ENCODE results near the gene LRRC47.

Gene LRRC47

DNA sequence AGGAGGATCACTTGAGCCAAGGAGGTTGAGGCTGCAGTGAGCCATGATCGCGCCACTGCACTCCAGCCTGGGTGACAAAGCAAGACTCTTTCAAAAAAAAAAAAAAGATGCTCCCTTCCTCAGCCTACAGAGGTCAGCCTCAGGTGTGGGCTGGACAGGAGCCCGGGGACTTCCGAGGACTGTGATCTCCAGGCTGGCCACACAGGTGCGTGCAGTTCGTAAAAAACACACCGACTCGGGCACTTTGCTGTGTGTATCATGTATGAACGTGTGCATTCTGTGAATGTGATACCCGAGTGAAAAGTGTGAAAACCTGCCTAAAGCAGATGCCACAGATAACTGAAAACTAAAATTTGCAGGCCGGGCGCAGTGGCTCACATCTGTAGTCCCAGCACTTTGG lies 52.5 kb downstream of the LRRC47 start:
- Histone ChIP-seq H3K4me2 (ENCODE audit: low read length) (no peak overlapping the region), H2BK5ac (ENCODE audit: low read depth, low read length, poor library complexity) (no peak overlapping the region), H4K12ac (ENCODE audit: low read depth, low read length) (no peak overlapping the region), H3K36me3 (ENCODE audit: control insufficient read depth in 1 of 2, insufficient read depth in 2 of 2, low read length in 2 of 2) (peaks cover 27 to 29% of the 10 kb centered on the region in 2 experiments), H2AK5ac (ENCODE audit: low read length) (no peak overlapping the region), H3K27me3 (ENCODE audit: insufficient read depth, low read length) (no peaks in the 10 kb centered on the region), H2AFZ (ENCODE audit: insufficient read depth, low read length, poor library complexity) (no peak overlapping the region), H3K4me1 (ENCODE audit: control insufficient read depth in 1 of 2, insufficient read depth in 2 of 2, low read length in 2 of 2) (peaks cover 3 to 9% of the 10 kb centered on the region in 2 experiments), H3K27ac (ENCODE audit: low read depth, low read length) (no peak overlapping the region), H2BK120ac (ENCODE audit: insufficient read depth, low read length, poor library complexity) (no peak overlapping the region), H2BK12ac (ENCODE audit: low read length) (no peak overlapping the region), H3K4ac (ENCODE audit: low read depth, low read length) (no peak overlapping the region), H3K14ac (ENCODE audit: low read length) (no peak overlapping the region), H3K4me3 (ENCODE audit: low read depth, low read length) (no peak overlapping the region), H3K79me2 (ENCODE audit: control insufficient read depth, insufficient read depth, low read length, poor library complexity) (peaks cover 3% of the 10 kb centered on the region), H3K9me3 (ENCODE audit: insufficient read depth, low read depth, low read length) (peaks cover 4% of the 10 kb centered on the region), H3K18ac (ENCODE audit: low read length) (no peak overlapping the region), H3K23ac (ENCODE audit: low read length) (no peak overlapping the region), H3K9ac (ENCODE audit: low read length) (no peak overlapping the region), H4K91ac (ENCODE audit: low read depth, low read length) (no peak overlapping the region), H3K79me1 (ENCODE audit: low read length) (no peaks in the 10 kb centered on the region), H4K8ac (ENCODE audit: low read depth, low read length) (no peak overlapping the region)
- no CpG with 5 or more reads among the region's 12 CpGs for WGBS (ENCODE audit: extremely low coverage, insufficient coverage, insufficient read length)
- DNase-seq: no peak

DNA sequence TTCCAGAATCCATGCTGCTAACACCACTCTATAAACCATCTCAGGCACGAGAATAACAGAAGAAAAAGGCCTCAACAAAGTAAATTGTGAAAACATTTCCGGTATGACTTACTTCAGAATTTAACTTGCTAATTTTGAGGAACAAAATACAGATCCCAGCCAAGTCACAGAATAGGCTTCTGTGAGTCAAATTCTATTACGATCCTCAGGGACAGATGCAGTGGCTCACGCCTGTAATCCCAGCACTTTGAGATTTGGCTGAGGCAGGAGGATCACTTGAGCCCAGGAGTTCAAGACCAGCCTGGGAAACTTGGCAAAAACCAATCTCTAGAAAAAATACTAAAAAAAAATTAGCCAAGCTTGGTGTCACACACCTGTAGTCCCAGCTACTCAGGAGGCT lies 52.9 kb downstream of the LRRC47 start:
- H2AK5ac ChIP-seq (ENCODE audit: low read length): no peak overlapping the region
- peaks cover 30 to 31% of the 10 kb centered on the region in 2 experiments for H3K36me3 ChIP-seq (ENCODE audit: control insufficient read depth in 1 of 2, insufficient read depth in 2 of 2, low read length in 2 of 2)
- H3K27ac ChIP-seq (ENCODE audit: low read depth, low read length): no peak overlapping the region
- H3K23ac ChIP-seq (ENCODE audit: low read length): no peak overlapping the region
- no peak overlapping the region for H3K9ac ChIP-seq (ENCODE audit: low read length)
- no peak for DNase-seq
- no CpG with 5 or more reads among the region's 4 CpGs for WGBS (ENCODE audit: extremely low coverage, insufficient coverage, insufficient read length)
- H2BK5ac ChIP-seq (ENCODE audit: low read depth, low read length, poor library complexity): no peak overlapping the region
- peaks cover 3% of the 10 kb centered on the region for H3K79me2 ChIP-seq (ENCODE audit: control insufficient read depth, insufficient read depth, low read length, poor library complexity)
- no peaks in the 10 kb centered on the region for H3K79me1 ChIP-seq (ENCODE audit: low read length)
- no peak overlapping the region for H3K4me3 ChIP-seq (ENCODE audit: low read depth, low read length)
- no peak overlapping the region for H3K4ac ChIP-seq (ENCODE audit: low read depth, low read length)
- peaks cover 3 to 9% of the 10 kb centered on the region in 2 experiments for H3K4me1 ChIP-seq (ENCODE audit: control insufficient read depth in 1 of 2, insufficient read depth in 2 of 2, low read length in 2 of 2)
- H4K8ac ChIP-seq (ENCODE audit: low read depth, low read length): no peak overlapping the region
- peaks cover 4% of the 10 kb centered on the region for H3K9me3 ChIP-seq (ENCODE audit: insufficient read depth, low read depth, low read length)
- no peak overlapping the region for H3K14ac ChIP-seq (ENCODE audit: low read length)
- H4K12ac ChIP-seq (ENCODE audit: low read depth, low read length): no peak overlapping the region
- H2BK12ac ChIP-seq (ENCODE audit: low read length): no peak overlapping the region
- no peak overlapping the region for H2BK120ac ChIP-seq (ENCODE audit: insufficient read depth, low read length, poor library complexity)
- no peak overlapping the region for H3K18ac ChIP-seq (ENCODE audit: low read length)
- H2AFZ ChIP-seq (ENCODE audit: insufficient read depth, low read length, poor library complexity): no peak overlapping the region
- H4K91ac ChIP-seq (ENCODE audit: low read depth, low read length): no peak overlapping the region
- no peak overlapping the region for H3K4me2 ChIP-seq (ENCODE audit: low read length)
- H3K27me3 ChIP-seq (ENCODE audit: insufficient read depth, low read length): no peaks in the 10 kb centered on the region

DNA sequence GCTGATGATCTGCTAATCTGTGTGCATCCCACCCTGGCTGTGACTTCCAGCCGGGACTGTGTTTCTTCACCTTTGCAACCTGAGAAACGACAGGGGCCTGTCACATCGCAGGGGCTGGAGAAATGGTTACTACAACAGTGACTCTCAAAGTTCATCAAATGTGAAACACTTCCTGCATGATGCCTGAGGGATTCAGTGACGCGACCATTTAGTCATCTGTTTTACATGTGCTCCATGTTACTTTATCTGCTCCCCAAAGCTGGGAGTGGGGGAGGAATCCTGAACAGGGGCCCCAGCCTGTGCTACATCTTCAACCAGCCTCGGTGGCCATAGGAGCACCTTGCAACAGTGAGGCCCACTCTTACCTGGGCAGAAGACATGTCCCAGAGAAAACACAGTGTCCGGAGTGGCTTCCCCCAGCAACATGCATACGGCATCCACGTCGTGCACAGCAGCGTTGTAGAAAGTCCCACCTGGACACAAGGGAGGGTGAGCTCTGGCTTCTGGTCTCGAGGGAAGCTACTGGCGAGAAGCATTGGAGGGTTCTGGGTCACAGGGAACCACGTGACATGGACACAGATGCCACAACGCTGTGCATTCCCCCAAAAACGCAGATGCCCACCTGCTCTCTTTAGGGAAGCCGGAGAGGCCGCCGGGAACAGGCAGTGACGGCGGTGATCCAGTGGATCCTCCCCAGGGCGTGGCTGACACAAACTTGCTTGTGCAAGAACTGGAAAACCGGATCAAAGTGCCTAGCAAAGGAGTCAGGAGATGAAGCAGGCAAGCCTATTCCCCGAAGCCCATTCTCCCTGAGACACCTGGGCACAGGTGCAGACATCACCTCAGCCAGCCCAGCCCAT lies 53.6 kb downstream of the LRRC47 start:
- Histone ChIP-seq H2BK5ac (ENCODE audit: low read depth, low read length, poor library complexity) (no peak overlapping the region), H3K27ac (ENCODE audit: low read depth, low read length) (no peak overlapping the region), H2BK120ac (ENCODE audit: insufficient read depth, low read length, poor library complexity) (no peak overlapping the region), H3K4me2 (ENCODE audit: low read length) (no peak overlapping the region), H3K4ac (ENCODE audit: low read depth, low read length) (no peak overlapping the region), H3K4me1 (ENCODE audit: control insufficient read depth in 1 of 2, insufficient read depth in 2 of 2, low read length in 2 of 2) (peaks cover 3 to 9% of the 10 kb centered on the region in 2 experiments), H4K91ac (ENCODE audit: low read depth, low read length) (no peak overlapping the region), H3K79me1 (ENCODE audit: low read length) (no peaks in the 10 kb centered on the region), H3K79me2 (ENCODE audit: control insufficient read depth, insufficient read depth, low read length, poor library complexity) (peaks cover 3% of the 10 kb centered on the region), H3K18ac (ENCODE audit: low read length) (no peak overlapping the region), H3K9me3 (ENCODE audit: insufficient read depth, low read depth, low read length) (peaks cover 4% of the 10 kb centered on the region), H3K14ac (ENCODE audit: low read length) (no peak overlapping the region), H2AK5ac (ENCODE audit: low read length) (no peak overlapping the region), H2BK12ac (ENCODE audit: low read length) (no peak overlapping the region), H3K4me3 (ENCODE audit: low read depth, low read length) (no peak overlapping the region), H4K12ac (ENCODE audit: low read depth, low read length) (no peak overlapping the region), H3K23ac (ENCODE audit: low read length) (no peak overlapping the region), H3K27me3 (ENCODE audit: insufficient read depth, low read length) (no peaks in the 10 kb centered on the region), H2AFZ (ENCODE audit: insufficient read depth, low read length, poor library complexity) (no peak overlapping the region), H3K36me3 (ENCODE audit: control insufficient read depth in 1 of 2, insufficient read depth in 2 of 2, low read length in 2 of 2) (peaks cover 36 to 38% of the 10 kb centered on the region in 2 experiments), H4K8ac (ENCODE audit: low read depth, low read length) (no peak overlapping the region), H3K9ac (ENCODE audit: low read length) (no peak overlapping the region)
- no CpG with 5 or more reads among the region's 24 CpGs for WGBS (ENCODE audit: extremely low coverage, insufficient coverage, insufficient read length)
- no peak for DNase-seq

DNA sequence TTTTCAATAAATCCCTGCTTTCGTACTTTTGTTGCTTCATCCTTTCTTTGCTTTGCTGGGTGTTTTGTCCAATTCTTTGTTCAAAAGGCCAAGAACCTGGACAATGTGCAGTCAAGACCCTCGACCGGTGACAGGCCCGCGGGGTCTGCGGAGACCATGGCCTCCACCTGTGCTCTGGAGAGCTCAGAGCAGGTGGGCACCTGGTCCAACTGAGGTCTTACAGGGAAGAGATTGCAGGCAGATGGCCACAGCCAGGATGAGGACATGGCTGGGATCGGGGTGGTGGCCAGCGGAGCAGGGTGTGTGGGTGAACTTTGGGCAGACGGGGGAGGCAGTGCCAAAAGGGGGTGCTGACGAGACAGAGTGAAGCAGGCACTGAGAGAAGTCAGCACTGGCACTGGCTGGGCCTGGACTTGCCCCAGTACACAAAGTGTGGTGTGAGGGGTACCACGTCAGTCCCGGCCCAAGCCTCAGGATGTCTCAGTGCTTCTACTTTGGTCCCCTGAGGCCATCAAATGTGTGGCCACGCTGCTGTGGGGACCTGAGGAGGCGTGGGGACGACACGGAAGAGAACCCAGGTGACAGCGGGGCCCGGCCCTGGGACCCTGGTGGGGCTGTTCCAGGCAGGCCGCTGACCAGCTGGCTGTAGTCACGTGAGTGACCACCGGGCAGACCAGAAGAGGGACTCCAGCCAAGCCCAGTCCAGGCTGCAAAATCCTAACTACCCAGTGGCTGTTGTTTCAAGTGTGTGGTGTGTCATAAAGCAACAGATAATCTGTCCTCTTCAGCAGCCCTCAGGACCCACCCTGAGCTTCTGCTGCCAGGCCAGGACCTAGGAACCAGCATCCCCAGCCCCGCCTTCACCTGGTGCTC lies 54.5 kb downstream of the LRRC47 start:
- no CpG with 5 or more reads among the region's 22 CpGs for WGBS (ENCODE audit: extremely low coverage, insufficient coverage, insufficient read length)

More for the DNA sequence above, 54.5 kb downstream of the LRRC47 start:
- H2AK5ac ChIP-seq (ENCODE audit: low read length): no peak overlapping the region
- no peak overlapping the region for H3K4me2 ChIP-seq (ENCODE audit: low read length)
- H3K27ac ChIP-seq (ENCODE audit: low read depth, low read length): no peak overlapping the region
- peaks cover 3 to 8% of the 10 kb centered on the region in 2 experiments for H3K4me1 ChIP-seq (ENCODE audit: control insufficient read depth in 1 of 2, insufficient read depth in 2 of 2, low read length in 2 of 2)
- H3K79me1 ChIP-seq (ENCODE audit: low read length): no peaks in the 10 kb centered on the region
- peaks cover 4% of the 10 kb centered on the region for H3K9me3 ChIP-seq (ENCODE audit: insufficient read depth, low read depth, low read length)
- H4K8ac ChIP-seq (ENCODE audit: low read depth, low read length): no peak overlapping the region
- H2AFZ ChIP-seq (ENCODE audit: insufficient read depth, low read length, poor library complexity): no peak overlapping the region
- no peak overlapping the region for H2BK5ac ChIP-seq (ENCODE audit: low read depth, low read length, poor library complexity)
- no peak overlapping the region for H4K12ac ChIP-seq (ENCODE audit: low read depth, low read length)
- H2BK120ac ChIP-seq (ENCODE audit: insufficient read depth, low read length, poor library complexity): no peak overlapping the region
- no peak overlapping the region for H4K91ac ChIP-seq (ENCODE audit: low read depth, low read length)
- no peak overlapping the region for H3K4me3 ChIP-seq (ENCODE audit: low read depth, low read length)
- no peak overlapping the region for H3K18ac ChIP-seq (ENCODE audit: low read length)
- H3K23ac ChIP-seq (ENCODE audit: low read length): no peak overlapping the region
- H3K27me3 ChIP-seq (ENCODE audit: insufficient read depth, low read length): no peaks in the 10 kb centered on the region
- no peak overlapping the region for H3K4ac ChIP-seq (ENCODE audit: low read depth, low read length)
- peaks cover under 1% of the 10 kb centered on the region for H3K79me2 ChIP-seq (ENCODE audit: control insufficient read depth, insufficient read depth, low read length, poor library complexity)
- H3K9ac ChIP-seq (ENCODE audit: low read length): no peak overlapping the region
- no peak overlapping the region for H3K14ac ChIP-seq (ENCODE audit: low read length)
- no peak overlapping the region for H2BK12ac ChIP-seq (ENCODE audit: low read length)
- peaks cover 38 to 42% of the 10 kb centered on the region in 2 experiments for H3K36me3 ChIP-seq (ENCODE audit: control insufficient read depth in 1 of 2, insufficient read depth in 2 of 2, low read length in 2 of 2)
- DNase-seq: no peak

Measured in trophoblast cell (in vitro differentiated cells and primary cell).